GM11168 (cell line): ENCODE results near the gene POLR2A.
"Not testable (repeated sequence)": the region's sequence is repeated elsewhere in the genome, so short reads cannot be mapped to it uniquely, and the experiment has no call there.

Experiments used
- in situ Hi-C: fragments of 300-500 bp; cut with MboI; formaldehyde crosslinking; loops from one replicate; pipeline ENCODE4 v1.12.0; 2022; ENCODE audit warnings: low sequenced_read_pairs; ENCODE audit not compliant: unreplicated experiment

The POLR2A gene

GRCh38 chr17:7477392-7478275 lies 6.5 kb upstream of the POLR2A start:
- in situ Hi-C loops, result no loop called here

DNA sequence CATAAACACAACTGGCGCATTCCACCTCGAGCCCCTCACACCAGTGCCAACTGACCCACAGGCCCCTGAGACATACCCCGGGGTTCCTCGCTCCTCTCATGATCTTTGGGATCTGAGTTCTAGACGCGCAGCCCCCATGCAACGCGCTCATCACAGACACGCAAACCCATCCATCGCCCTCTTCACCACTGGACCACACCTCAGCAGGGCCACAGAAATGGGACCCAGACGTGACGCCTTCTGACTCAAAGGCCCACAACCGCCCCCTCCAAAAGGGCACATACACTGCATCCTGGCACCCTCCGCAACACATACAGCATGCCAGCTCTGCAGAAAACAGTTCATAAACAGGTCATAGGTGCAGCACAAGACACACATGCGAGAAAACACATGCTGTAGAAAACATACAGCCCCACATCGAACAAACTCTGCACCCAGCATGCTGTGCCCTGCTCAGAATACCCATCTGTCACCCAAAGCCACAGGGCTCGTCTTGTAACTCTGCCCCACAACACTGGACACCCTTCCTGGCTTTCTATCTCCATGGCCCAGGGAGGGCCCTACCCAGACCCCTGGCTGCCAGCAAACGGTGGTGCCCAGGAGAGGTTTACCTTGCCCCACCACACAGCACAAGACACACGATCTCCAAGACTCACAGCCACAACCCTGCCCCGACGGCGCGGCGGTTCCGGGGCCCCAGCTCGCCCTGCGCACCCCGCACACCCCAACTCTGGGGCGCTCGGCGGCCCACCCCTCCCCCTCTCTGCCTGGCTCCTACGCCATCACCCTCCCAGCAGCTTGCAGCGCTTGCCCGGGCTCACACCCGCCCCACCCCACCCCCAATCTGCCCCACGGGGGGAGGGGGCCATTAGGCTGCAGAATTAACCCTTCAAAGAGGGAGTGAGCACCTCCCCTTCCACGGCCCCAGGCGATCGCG lies 5.6 kb upstream of the POLR2A start:
- in situ Hi-C loops, result no loop called here

DNA sequence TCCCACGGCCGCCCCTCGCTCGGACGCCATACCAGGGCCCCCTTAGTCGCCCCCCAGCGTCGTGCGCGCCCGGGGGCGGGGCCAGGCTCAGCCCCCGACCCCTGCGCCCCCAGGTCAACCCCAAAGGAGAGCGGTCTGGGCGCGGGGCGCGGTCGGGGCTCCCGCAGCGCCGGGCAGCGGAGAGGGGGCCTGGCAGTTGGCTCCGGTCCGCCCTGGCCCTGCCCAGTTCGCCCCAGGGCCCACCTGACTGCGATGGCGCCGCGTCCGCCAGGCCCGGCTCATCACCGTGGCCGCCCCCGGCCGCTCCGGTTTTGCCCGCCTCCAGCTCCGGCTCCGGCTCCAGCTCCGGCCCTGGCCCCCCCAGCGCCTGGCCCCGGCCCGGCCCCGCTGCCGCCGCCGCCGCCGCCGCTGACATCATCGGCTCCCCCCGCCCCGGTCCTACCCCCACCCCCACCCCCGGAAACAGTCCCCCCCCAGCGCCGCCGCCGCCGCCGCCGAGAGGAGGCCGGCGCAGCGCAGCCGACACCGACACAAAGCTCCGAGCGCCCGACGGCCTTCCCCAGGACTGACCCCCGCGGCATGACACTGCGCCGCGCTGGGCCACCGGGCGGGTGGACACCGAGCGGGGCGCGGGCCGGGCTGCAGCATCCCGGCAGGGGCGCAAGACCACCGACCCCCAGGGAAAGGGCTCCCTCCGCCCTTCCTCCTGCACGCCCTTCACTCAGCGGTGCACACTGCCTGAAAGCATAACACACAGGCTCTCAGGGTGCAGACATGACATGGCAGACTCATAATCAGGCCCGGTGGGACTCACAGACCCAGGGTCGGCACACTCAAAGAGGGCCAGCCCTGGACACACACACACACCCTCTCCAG lies 4.7 kb upstream of the POLR2A start, which contains the start of gene ZBTB4:
Gene ZBTB4, minus strand, starts transcription at position 419 of the 876 bp plus-strand sequence. CDS start 12,830 bp downstream, outside the sequence.
- in situ Hi-C loops, result no loop called here

GRCh38 chr17:7480089-7480384 lies 4.1 kb upstream of the POLR2A start:
- in situ Hi-C loops, result no loop called here

DNA sequence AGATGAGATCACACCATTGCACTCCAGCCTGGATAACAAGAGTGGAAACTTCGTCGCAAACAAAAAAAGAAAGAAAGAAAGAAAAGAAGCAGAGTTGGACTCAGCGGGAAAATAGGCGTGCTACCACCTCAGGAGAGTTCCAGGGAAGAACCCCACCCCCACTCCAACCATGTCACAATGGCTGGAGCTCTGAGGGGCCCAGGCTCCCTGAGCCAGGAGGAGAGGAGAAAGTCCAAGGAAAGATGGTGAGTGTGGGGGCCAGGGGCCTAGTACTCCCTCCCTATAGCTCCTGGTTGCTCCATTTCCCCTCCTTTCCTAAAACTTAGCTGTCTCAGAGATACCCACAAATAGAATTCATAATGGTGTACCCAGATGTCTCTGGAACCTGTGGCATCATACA lies 2.9 kb upstream of the POLR2A start, which contains the start of gene SLC35G6:
Gene SLC35G6, plus strand, starts transcription at position 172 of the 400 bp plus-strand sequence. Its CDS starts 71 bp downstream, at position 243.
- in situ Hi-C loops, result not testable (repeated sequence)

- in situ Hi-C loops, result not testable (repeated sequence)
Measured at GRCh38 chr17:7481842-7482741, 2.1 kb upstream of the POLR2A start.

- in situ Hi-C loops, result not testable (repeated sequence)
Measured at GRCh38 chr17:7482742-7483088, 1.5 kb upstream of the POLR2A start.

GRCh38 chr17:7483255-7484066 lies 705 bp upstream of the POLR2A start:
- in situ Hi-C loops, result no loop called here

GRCh38 chr17:7484919-7485377 lies 782 bp downstream of the POLR2A start:
- in situ Hi-C loops, result no loop called here

GRCh38 chr17:7486181-7486580 lies 2.0 kb downstream of the POLR2A start:
- in situ Hi-C loops, result no loop called here

- in situ Hi-C loops, result no loop called here
Measured at GRCh38 chr17:7490144-7490543, 6.0 kb downstream of the POLR2A start.

DNA sequence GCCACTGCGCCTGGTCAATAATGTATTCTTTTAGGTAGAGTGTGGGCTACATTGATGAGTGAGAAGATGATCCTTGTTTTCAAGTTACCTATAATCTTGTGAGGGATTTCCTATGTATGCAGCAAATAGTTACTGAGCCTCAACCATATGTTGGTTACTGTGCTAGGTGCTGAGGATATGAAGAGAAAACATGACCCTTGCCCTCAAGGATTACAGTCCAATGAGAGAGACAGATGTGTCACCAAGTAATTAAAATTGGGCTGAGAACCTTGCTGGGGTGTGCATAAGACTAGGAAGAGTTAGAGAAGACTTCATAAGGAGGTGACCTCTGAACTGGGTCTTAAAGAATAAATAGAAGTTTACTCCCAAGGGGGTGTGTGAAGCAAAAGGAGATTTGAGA lies 7.4 kb downstream of the POLR2A start:
- in situ Hi-C loops, result no loop called here

DNA sequence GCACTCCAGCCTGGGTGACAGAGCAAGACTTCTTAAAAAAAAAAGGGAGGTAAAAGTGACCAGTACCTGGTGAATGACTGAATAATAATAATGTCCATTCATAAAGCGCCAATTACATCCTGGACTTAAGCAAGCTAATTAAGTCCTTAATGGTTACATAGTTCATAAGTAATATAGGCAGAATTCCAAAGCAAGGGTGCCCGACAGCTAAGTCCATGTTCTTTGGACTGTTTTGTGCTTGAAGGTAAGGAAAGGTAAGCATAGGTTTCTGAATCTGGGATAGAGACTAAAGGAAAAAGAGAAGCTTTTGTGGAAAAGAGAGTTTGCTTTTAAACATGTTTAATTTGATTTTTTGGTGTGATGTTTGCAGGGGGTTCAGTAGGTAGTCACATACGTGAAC lies 9.8 kb downstream of the POLR2A start:
- in situ Hi-C loops, result no loop called here

- in situ Hi-C loops, result no loop called here
Measured at GRCh38 chr17:7495906-7496434, 11.8 kb downstream of the POLR2A start.

DNA sequence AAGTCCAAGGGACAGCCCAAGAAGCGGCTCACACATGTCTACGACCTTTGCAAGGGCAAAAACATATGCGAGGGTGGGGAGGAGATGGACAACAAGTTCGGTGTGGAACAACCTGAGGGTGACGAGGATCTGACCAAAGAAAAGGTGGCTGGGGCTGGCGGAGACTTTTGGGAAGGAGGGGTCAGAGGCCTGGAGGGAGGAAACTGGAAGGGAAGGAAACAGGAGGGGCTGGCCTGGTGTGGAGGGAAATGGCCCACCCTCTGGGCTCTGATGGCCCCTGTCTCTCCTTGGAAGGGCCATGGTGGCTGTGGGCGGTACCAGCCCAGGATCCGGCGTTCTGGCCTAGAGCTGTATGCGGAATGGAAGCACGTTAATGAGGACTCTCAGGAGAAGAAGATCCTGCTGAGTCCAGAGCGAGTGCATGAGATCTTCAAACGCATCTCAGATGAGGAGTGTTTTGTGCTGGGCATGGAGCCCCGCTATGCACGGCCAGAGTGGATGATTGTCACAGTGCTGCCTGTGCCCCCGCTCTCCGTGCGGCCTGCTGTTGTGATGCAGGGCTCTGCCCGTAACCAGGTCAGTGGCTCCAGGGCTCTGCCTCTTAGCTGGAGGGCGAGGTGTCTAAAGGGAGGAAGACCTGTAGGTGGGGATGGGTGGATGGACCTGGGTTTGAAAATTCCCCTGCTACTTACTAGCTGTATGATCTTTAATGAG lies 12.5 kb downstream of the POLR2A start:
- in situ Hi-C loops, result no loop called here

DNA sequence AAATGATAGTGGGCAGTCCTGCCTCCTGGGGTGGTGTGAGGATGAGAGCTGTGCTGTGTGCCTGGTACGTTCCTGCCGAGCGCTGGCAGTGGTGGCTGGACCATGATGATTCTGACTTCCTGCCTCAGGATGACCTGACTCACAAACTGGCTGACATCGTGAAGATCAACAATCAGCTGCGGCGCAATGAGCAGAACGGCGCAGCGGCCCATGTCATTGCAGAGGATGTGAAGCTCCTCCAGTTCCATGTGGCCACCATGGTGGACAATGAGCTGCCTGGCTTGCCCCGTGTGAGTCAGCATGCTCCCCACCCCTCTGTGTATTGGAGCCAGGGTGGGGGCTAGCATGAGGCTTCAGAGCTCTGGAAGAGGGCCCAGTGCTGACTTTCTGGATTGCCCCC lies 13.1 kb downstream of the POLR2A start:
- in situ Hi-C loops, result no loop called here

DNA sequence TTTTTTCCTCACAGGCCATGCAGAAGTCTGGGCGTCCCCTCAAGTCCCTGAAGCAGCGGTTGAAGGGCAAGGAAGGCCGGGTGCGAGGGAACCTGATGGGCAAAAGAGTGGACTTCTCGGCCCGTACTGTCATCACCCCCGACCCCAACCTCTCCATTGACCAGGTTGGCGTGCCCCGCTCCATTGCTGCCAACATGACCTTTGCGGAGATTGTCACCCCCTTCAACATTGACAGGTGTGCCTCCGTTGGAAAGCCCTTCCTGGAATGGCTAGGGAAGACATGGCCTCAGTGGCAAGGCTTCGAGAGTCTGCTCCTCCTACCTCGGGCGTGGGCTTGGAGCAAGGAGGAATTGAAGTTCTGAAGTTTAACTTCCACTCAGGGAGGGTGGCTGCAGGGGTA lies 13.5 kb downstream of the POLR2A start:
- in situ Hi-C loops, result no loop called here
